NCI-H748 treated with DMSO at 0.1 percent for 48 hours (cell line): ENCODE measurements around the gene CHST7.

ENCODE experiments used
- DNase-seq: peaks from one replicate; lab custom pipeline; 2025; lab: John Stamatoyannopoulos, UW

CHST7 gene

GRCh38 chrX:46607916-46608315, 34.4 kb downstream of the CHST7 start:
- no peak for DNase-seq

- no peak for DNase-seq
Measured at GRCh38 chrX:46610070-46610658, 36.6 kb downstream of the CHST7 start.

GRCh38 chrX:46611658-46612362, 38.2 kb downstream of the CHST7 start:
- no peak for DNase-seq

- no peak for DNase-seq
Measured at GRCh38 chrX:46617906-46618305, 44.3 kb downstream of the CHST7 start.

- no peak for DNase-seq
Measured at GRCh38 chrX:46618947-46619346, 45.4 kb downstream of the CHST7 start.

- no peak for DNase-seq
Measured at GRCh38 chrX:46620505-46620904, 46.9 kb downstream of the CHST7 start.

GRCh38 chrX:46621572-46621971, 48.0 kb downstream of the CHST7 start:
- DNase-seq, result no peak

GRCh38 chrX:46624090-46624786, 50.7 kb downstream of the CHST7 start:
- peak; percentile 48 for DNase-seq

- DNase-seq, result no peak
Measured at GRCh38 chrX:46626566-46626965, 53.0 kb downstream of the CHST7 start.

GRCh38 chrX:46627062-46627461, 53.5 kb downstream of the CHST7 start:
- DNase-seq, result no peak

GRCh38 chrX:46627711-46628419, 54.3 kb downstream of the CHST7 start:
- no peak for DNase-seq

- no peak for DNase-seq
Measured at GRCh38 chrX:46628460-46629371, 55.2 kb downstream of the CHST7 start.

GRCh38 chrX:46630141-46630540, 56.6 kb downstream of the CHST7 start:
- DNase-seq, result no peak

GRCh38 chrX:46634577-46634976, 61.0 kb downstream of the CHST7 start:
- DNase-seq, result no peak

GRCh38 chrX:46635186-46635585, 61.6 kb downstream of the CHST7 start:
- DNase-seq, result no peak

- no peak for DNase-seq
Measured at GRCh38 chrX:46636223-46636622, 62.7 kb downstream of the CHST7 start.

GRCh38 chrX:46637938-46638337, 64.4 kb downstream of the CHST7 start:
- no peak for DNase-seq

- no peak for DNase-seq
Measured at GRCh38 chrX:46642145-46642544, 68.6 kb downstream of the CHST7 start.

- no peak for DNase-seq
Measured at GRCh38 chrX:46643636-46644035, 70.1 kb downstream of the CHST7 start.

GRCh38 chrX:46645614-46646013, 72.0 kb downstream of the CHST7 start:
- no peak for DNase-seq

- DNase-seq, result no peak
Measured at GRCh38 chrX:46647251-46647650, 73.7 kb downstream of the CHST7 start.
